IMR-90 (cell line): ENCODE data around the gene GRAMD2B. TPM values are rescaled to one million over a fixed set of nuclear protein-coding genes. Genes with fewer than 3 reads are reported as not detected.

Source experiments
- ATAC-seq: fragments of 200-7000 bp; cut with Tn5 transposase; 2 replicates; pipeline ENCODE4 v1.9.1; 2020; ENCODE audit warnings: low read depth, mild to moderate bottlenecking, moderate library complexity
- BruUV-seq: library from RNA; stranded (reverse); fragments of 400-500 nt; replicated peaks from 2 replicates; lab custom pipeline; 2021; lab: Mats Ljungman, UMichigan
- CTCF ChIA-PET: fragments of 300-600 bp; formaldehyde crosslinking; extraction: SDS; loops from one replicate; lab custom pipeline; 2021; ENCODE audit warnings: antibody characterized with exemption; lab: Yijun Ruan, JAX
- POLR2A ChIA-PET: fragments of 300-600 bp; sonication (Branson Sonifier 250); formaldehyde crosslinking; loops from one replicate; lab custom pipeline; 2022; ENCODE audit warnings: antibody characterized with exemption; ENCODE audit not compliant: unreplicated experiment; lab: Charles Lee
- DNase-seq: peaks from one replicate; pipeline ENCODE4 v3.0.0; 2013
- H2AFZ ChIP-seq: replicated peaks from 2 replicates; pipeline ENCODE3; 2013; ENCODE audit warnings: low read length, mild to moderate bottlenecking; ENCODE audit not compliant: poor library complexity
- H2AK5ac ChIP-seq: 2 replicates; pipeline ENCODE4 v1.6.1; 2013; ENCODE audit warnings: low read depth, low read length, inconsistent platforms
- H2AK9ac ChIP-seq: replicated peaks from 2 replicates; pipeline ENCODE3; 2013; ENCODE audit warnings: mild to moderate bottlenecking, low read depth, low read length, moderate library complexity; ENCODE audit not compliant: poor library complexity
- H2BK120ac ChIP-seq: 2 replicates; pipeline ENCODE4 v1.6.1; 2013; ENCODE audit warnings: low read depth, low read length, inconsistent platforms
- H2BK15ac ChIP-seq: 3 replicates; pipeline ENCODE4 v1.6.1; 2013; ENCODE audit warnings: low read depth, low read length, inconsistent platforms
- H2BK20ac ChIP-seq: 2 replicates; pipeline ENCODE4 v1.6.1; 2013; ENCODE audit warnings: low read depth, mild to moderate bottlenecking, inconsistent platforms, low read length, moderate library complexity
- H2BK5ac ChIP-seq: 2 replicates; pipeline ENCODE4 v1.6.1; 2013; ENCODE audit warnings: mild to moderate bottlenecking, low read depth, low read length, inconsistent platforms; ENCODE audit not compliant: poor library complexity, severe bottlenecking
- H3K14ac ChIP-seq: replicated peaks from 2 replicates; pipeline ENCODE4 v1.6.1; 2013; ENCODE audit warnings: low read depth, low read length, inconsistent platforms
- H3K18ac ChIP-seq: 2 replicates; pipeline ENCODE4 v1.6.1; 2013; ENCODE audit warnings: low read depth, low read length, control low read depth
- H3K23ac ChIP-seq: 2 replicates; pipeline ENCODE4 v1.6.1; 2013; ENCODE audit warnings: low read depth, low read length, inconsistent platforms
- H3K27ac ChIP-seq: 2 replicates; pipeline ENCODE4 v1.5.1; 2013; ENCODE audit warnings: mild to moderate bottlenecking, control low read depth, low read length; ENCODE audit not compliant: insufficient read depth
- H3K27me3 ChIP-seq: 2 replicates; pipeline ENCODE4 v1.6.1; 2013; ENCODE audit warnings: low read length; ENCODE audit not compliant: control insufficient read depth, insufficient read depth
- H3K36me3 ChIP-seq: 2 replicates; pipeline ENCODE4 v1.6.1; 2013; ENCODE audit warnings: low read length, mixed read lengths; ENCODE audit not compliant: control insufficient read depth, insufficient read depth
- H3K4ac ChIP-seq: 2 replicates; pipeline ENCODE4 v1.6.1; 2013; ENCODE audit warnings: low read depth, low read length, inconsistent platforms
- H3K4me1 ChIP-seq: 2 replicates; pipeline ENCODE4 v1.6.1; 2013; ENCODE audit warnings: low read length, mixed read lengths; ENCODE audit not compliant: control insufficient read depth, insufficient read depth
- H3K4me2 ChIP-seq: 2 replicates; pipeline ENCODE4 v1.6.1; 2013; ENCODE audit warnings: low read depth, mild to moderate bottlenecking, control low read depth, low read length, moderate library complexity
- H3K4me3 ChIP-seq: 2 replicates; pipeline ENCODE4 v1.5.1; 2013; ENCODE audit warnings: low read depth, mild to moderate bottlenecking, control low read depth, low read length, moderate library complexity; ENCODE audit not compliant: insufficient read depth
- H3K56ac ChIP-seq: 2 replicates; pipeline ENCODE4 v1.6.1; 2013; ENCODE audit warnings: low read length, inconsistent platforms; ENCODE audit not compliant: insufficient read depth; ENCODE audit errors: extremely low read depth
- H3K79me1 ChIP-seq, 2 experiments: 2 replicates each; pipeline ENCODE4 v1.6.1; 2013; ENCODE audit warnings: low read length in 2 of 2, inconsistent platforms in 1 of 2, low read depth in 1 of 2
- H3K9ac ChIP-seq: 2 replicates; pipeline ENCODE4 v1.6.1; 2013; ENCODE audit warnings: low read depth, low read length, control low read depth
- H3K9me1 ChIP-seq: 2 replicates; pipeline ENCODE4 v1.6.1; 2013; ENCODE audit warnings: low read length, inconsistent platforms; ENCODE audit not compliant: insufficient read depth
- H3K9me3 ChIP-seq: 2 replicates; pipeline ENCODE4 v1.6.1; 2013; ENCODE audit warnings: low read length; ENCODE audit not compliant: control insufficient read depth, insufficient read depth
- H4K20me1 ChIP-seq: 2 replicates; pipeline ENCODE4 v1.6.1; 2013; ENCODE audit warnings: low read length, inconsistent platforms; ENCODE audit not compliant: insufficient read depth
- H4K5ac ChIP-seq: 2 replicates; pipeline ENCODE4 v1.6.1; 2013; ENCODE audit warnings: mild to moderate bottlenecking, low read depth, low read length, control low read depth
- H4K8ac ChIP-seq, 2 experiments: 2 replicates each; pipeline ENCODE4 v1.6.1; 2013; ENCODE audit warnings: low read depth in 2 of 2, low read length in 2 of 2, control low read depth in 1 of 2, inconsistent platforms in 1 of 2
- H4K91ac ChIP-seq: 2 replicates; pipeline ENCODE4 v1.6.1; 2013; ENCODE audit warnings: low read depth, low read length, inconsistent platforms; ENCODE audit not compliant: insufficient read depth
- BHLHE40 ChIP-seq: fragments of 150-350 bp; IDR thresholded peaks from 2 replicates; pipeline ENCODE4 v1.6.1; 2016; ENCODE audit warnings: mild to moderate bottlenecking, low read depth, low read length
- CEBPB ChIP-seq: IDR thresholded peaks from 2 replicates; pipeline ENCODE4 v1.6.1; 2012; ENCODE audit warnings: low read depth, low read length, improper control_type of control experiment
- CHD1 ChIP-seq: IDR thresholded peaks from 2 replicates; pipeline ENCODE4 v1.6.1; 2012; ENCODE audit warnings: low read depth, low read length, improper control_type of control experiment
- CTCF ChIP-seq: conservative IDR thresholded peaks from 2 replicates; pipeline ENCODE4 v1.5.1; 2012; ENCODE audit warnings: mild to moderate bottlenecking, low read depth, low read length, improper control_type of control experiment
- ELK1 ChIP-seq: fragments of 150-350 bp; IDR thresholded peaks from 2 replicates; pipeline ENCODE4 v1.6.1; 2016; ENCODE audit warnings: low read depth, mild to moderate bottlenecking, low read length, moderate library complexity, borderline replicate concordance
- FOS ChIP-seq: fragments of 150-350 bp; IDR thresholded peaks from 2 replicates; pipeline ENCODE4 v1.6.1; 2016; ENCODE audit warnings: low read depth, low read length
- MAFK ChIP-seq: IDR thresholded peaks from 2 replicates; pipeline ENCODE4 v1.6.1; 2012; ENCODE audit warnings: low read depth, low read length, improper control_type of control experiment
- MXI1 ChIP-seq: IDR thresholded peaks from 2 replicates; pipeline ENCODE4 v1.6.1; 2012; ENCODE audit warnings: low read depth, mild to moderate bottlenecking, low read length, moderate library complexity, borderline replicate concordance
- NFE2L2 ChIP-seq: fragments of 150-350 bp; IDR thresholded peaks from 2 replicates; pipeline ENCODE4 v1.6.1; 2016; ENCODE audit warnings: low read depth, mild to moderate bottlenecking, low read length
- POLR2A ChIP-seq: IDR thresholded peaks from 2 replicates; pipeline ENCODE4 v1.6.1; 2012; ENCODE audit warnings: mild to moderate bottlenecking, low read depth, low read length
- RAD21 ChIP-seq: IDR thresholded peaks from 2 replicates; pipeline ENCODE4 v1.6.1; 2012; ENCODE audit warnings: low read length, improper control_type of control experiment
- RCOR1 ChIP-seq: IDR thresholded peaks from 2 replicates; pipeline ENCODE4 v1.6.1; 2012; ENCODE audit warnings: mild to moderate bottlenecking, low read length, improper control_type of control experiment; ENCODE audit not compliant: insufficient replicate concordance
- RFX5 ChIP-seq: IDR thresholded peaks from 2 replicates; pipeline ENCODE4 v1.8.0; 2012; ENCODE audit warnings: low read depth, mild to moderate bottlenecking, low read length, moderate library complexity
- SMC3 ChIP-seq: fragments of 150-350 bp; IDR thresholded peaks from 2 replicates; pipeline ENCODE4 v1.6.1; 2016; ENCODE audit warnings: low read depth, mild to moderate bottlenecking, antibody characterized with exemption, low read length, moderate library complexity
- USF2 ChIP-seq: fragments of 150-350 bp; IDR thresholded peaks from 2 replicates; pipeline ENCODE4 v1.6.1; 2017; ENCODE audit warnings: mild to moderate bottlenecking, antibody characterized with exemption, low read length, low read depth
- WGBS, 2 experiments: methylation state at CpG; one replicate each; pipeline versions ENCODE4 v1.1.5 to v1.1.7; 2013; ENCODE audit warnings: missing lambda C conversion rate in 2 of 2; ENCODE audit not compliant: insufficient read length in 1 of 2; ENCODE audit errors: extremely low coverage in 2 of 2; 5-methylcytosine and 5-hydroxymethylcytosine counted together
- dilution Hi-C: fragments of 300-500 bp; cut with HindIII; formaldehyde crosslinking; loops from one replicate; pipeline ENCODE4 v1.14.3; 2018; ENCODE audit warnings: low sequenced_read_pairs; ENCODE audit not compliant: unreplicated experiment
- in situ Hi-C: fragments of 300-500 bp; cut with MboI; formaldehyde crosslinking; loops from 3 replicates; pipeline ENCODE4 v1.14.3; 2019; ENCODE audit warnings: low sequenced_read_pairs, inconsistent platforms, mixed read lengths
- intact Hi-C: fragments of 100-400 bp; cut with micrococcal nuclease; formaldehyde crosslinking; loops from 2 replicates; pipeline ENCODE4 v1.10.0; 2022
- polyA plus RNA-seq, 3 experiments: library from polyadenylated mRNA; depleted of rRNA; stranded (reverse); fragments of >200 nt; gene quantifications; 2 replicates each; pipeline ENCODE4 v1.2.3, GENCODE V29; 2012; ENCODE audit warnings: low replicate concordance in 1 of 3
- total RNA-seq: library from RNA; depleted of rRNA; stranded (reverse); fragments of >200 nt; gene quantifications from 2 replicates; pipeline ENCODE4 v1.2.3, GENCODE V29; 2012

Gene GRAMD2B
- total and polyA plus RNA-seq, 2 of the 4 experiments (the other 2 are of a cell fraction): 13.9 to 20.3 TPM

- no peak overlapping the region for H3K18ac ChIP-seq
- no peak overlapping the region for H2BK5ac ChIP-seq
- dilution Hi-C loops (no loop called here), in situ Hi-C loops (no loop called here), intact Hi-C loops (no loop called here)
- ATAC-seq (no peak), DNase-seq (no peak)
- no peaks in the 10 kb centered on the region for H3K27me3 ChIP-seq
- no peak overlapping the region for H4K91ac ChIP-seq
- no TSS peak for BruUV-seq
- H2BK20ac ChIP-seq: peak overlapping the region; percentile 16; the same call in 1 of the 2 replicates
- H3K79me1 ChIP-seq: no peaks in the 10 kb centered on the region
- peaks cover 10% of the 10 kb centered on the region; the same call in 1 of the 2 replicates for H3K4me1 ChIP-seq
- WGBS, 2 experiments: 93% methylated on average over 3 of the region's 3 CpGs; no CpG with 5 or more reads in 1 of the 2 experiments
- no peak overlapping the region for H3K14ac ChIP-seq
- no peaks in the 10 kb centered on the region for H3K9me3 ChIP-seq
- ChIA-PET POLR2A (no interaction called here), CTCF (interaction anchor here (0.9 to 1.4 kb wide), 2 partner anchors 12 to 20 kb away, joined by 3 to 10 read pairs; no protein-coding TSS in a partner anchor)
- TF ChIP-seq RFX5: no peak
- no peak for TF ChIP-seq SMC3
- no peak for TF ChIP-seq CEBPB
- TF ChIP-seq FOS: no peak
- TF ChIP-seq USF2: no peak
- TF ChIP-seq POLR2A: no peak
- TF ChIP-seq MXI1: no peak
- no peak for TF ChIP-seq CHD1
- no peak for TF ChIP-seq RCOR1
- TF ChIP-seq ELK1: no peak
- no peak for TF ChIP-seq BHLHE40
- TF ChIP-seq MAFK: no peak
- no peak for TF ChIP-seq RAD21
- TF ChIP-seq NFE2L2: no peak
- TF ChIP-seq CTCF: no peak
- no peak overlapping the region for H3K4me3 ChIP-seq
- H2BK15ac ChIP-seq: no peak overlapping the region; the same call in 2 of the 3 replicates
- H4K20me1 ChIP-seq: no peaks in the 10 kb centered on the region
- H2AFZ ChIP-seq: no peak overlapping the region
- 0 out of 2 replicates have a peak, but pooled peaks cover 5% of the 10 kb centered on the region for H3K9me1 ChIP-seq
- no peak overlapping the region for H3K4ac ChIP-seq
- no peak overlapping the region for H2AK9ac ChIP-seq
- no peak overlapping the region for H4K8ac ChIP-seq
- no peak overlapping the region for H3K56ac ChIP-seq
- no peak overlapping the region for H3K4me2 ChIP-seq
- no peak overlapping the region for H4K5ac ChIP-seq
- H3K27ac ChIP-seq: no peak overlapping the region
- H2BK120ac ChIP-seq: no peak overlapping the region
- no peaks in the 10 kb centered on the region for H3K36me3 ChIP-seq
- H3K9ac ChIP-seq: no peak overlapping the region
- no peak overlapping the region for H3K23ac ChIP-seq
- no peak overlapping the region for H2AK5ac ChIP-seq
Measured at GRCh38 chr5:126512451-126512850, 89.2 kb downstream of the GRAMD2B start.
